HG02884 (cell line): ENCODE data around the gene SERGEF.

ENCODE experiments used
- ATAC-seq: cut with Tn5 transposase; IDR thresholded peaks from one replicate; pipeline ENCODE4 v1.9.1; 2021; ENCODE audit warnings: mild to moderate bottlenecking, moderate library complexity; ENCODE audit not compliant: unreplicated experiment

SERGEF gene

DNA sequence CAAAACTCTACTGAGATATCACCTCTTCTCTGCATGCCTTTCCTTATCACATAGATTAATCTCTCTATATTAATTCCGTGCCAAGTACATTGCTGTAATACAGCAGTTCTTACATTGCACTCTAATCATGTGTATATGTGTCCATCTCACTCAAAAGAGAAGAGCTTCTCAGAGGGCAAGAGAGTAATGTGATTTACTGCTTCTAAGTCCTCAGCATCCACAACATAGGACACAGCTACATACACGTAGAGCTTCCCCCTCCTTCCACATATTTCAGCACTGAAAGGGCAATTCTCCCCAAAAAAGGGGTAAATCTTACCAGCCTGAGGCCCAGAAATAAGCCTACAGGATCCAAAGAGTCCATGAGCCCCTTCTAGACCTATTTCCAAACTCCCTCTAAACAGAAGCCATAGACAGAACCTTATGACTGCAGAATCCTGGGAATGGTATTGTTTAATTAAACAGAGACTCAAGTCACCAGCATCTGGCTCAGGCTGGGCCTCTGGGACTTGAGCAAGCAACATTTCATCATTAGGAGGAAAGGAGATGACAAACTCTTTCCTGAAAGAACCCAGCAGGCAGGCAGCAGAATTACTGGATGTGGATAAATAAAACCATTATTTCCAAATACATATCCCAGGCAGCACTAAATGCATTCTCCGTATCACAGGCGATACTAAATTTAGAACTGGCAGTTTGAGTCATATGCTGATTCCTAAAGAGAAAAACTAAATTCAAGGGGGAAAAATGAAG, 191.0 kb downstream of the SERGEF start:
- no peak for ATAC-seq

DNA sequence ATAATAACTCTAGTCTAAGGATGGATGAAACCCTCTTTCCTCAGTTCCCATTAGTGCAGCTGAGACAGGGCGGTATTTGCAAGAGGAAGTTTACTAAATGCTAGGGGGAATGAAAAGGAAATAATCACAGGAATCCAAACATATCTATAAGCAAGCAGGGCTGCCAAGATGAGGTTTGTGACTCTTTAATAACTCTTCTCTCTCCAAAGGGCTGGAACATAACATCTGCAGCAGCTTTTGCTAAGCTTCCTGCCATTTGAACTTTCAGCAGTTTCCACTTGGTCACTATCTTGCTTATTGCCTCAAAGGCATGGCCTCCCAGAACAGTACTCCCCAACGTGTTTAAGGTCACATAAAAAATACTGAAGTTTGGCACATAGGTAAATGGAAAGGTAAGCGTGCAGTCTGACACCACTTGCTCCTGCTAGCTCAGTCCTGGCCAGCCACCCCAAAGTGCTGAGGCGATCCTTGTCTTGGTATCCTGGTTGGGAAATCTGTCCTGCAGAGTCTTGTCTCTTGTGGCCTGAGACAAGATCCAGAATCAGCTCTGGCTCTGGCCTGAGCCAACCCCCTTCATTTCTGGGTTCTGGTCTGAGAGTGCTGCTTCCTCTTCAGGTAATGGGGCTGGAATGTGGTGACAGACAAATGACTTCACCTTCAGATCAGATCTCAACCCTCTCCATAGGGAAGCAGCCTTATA, 196.5 kb downstream of the SERGEF start:
- ATAC-seq: no peak

DNA sequence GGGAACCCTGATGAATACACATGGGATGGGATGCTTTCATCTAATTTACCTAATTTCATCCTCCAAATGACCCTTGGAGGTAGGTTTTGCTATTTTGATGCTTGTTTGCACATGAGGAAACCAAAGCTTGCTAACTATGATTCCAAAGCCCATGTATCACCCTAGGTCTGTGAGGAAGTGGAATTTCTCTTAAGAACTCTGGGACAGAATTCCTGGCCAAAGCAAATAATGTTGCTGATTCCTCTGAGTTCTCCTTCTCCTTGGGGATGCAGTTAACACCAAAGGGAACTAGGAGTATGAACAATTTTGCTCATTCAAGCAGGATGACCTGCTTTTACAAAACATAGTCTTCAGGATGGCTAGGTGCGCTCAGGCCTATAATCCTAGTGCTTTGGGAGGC, 198.3 kb downstream of the SERGEF start:
- ATAC-seq: no peak

DNA sequence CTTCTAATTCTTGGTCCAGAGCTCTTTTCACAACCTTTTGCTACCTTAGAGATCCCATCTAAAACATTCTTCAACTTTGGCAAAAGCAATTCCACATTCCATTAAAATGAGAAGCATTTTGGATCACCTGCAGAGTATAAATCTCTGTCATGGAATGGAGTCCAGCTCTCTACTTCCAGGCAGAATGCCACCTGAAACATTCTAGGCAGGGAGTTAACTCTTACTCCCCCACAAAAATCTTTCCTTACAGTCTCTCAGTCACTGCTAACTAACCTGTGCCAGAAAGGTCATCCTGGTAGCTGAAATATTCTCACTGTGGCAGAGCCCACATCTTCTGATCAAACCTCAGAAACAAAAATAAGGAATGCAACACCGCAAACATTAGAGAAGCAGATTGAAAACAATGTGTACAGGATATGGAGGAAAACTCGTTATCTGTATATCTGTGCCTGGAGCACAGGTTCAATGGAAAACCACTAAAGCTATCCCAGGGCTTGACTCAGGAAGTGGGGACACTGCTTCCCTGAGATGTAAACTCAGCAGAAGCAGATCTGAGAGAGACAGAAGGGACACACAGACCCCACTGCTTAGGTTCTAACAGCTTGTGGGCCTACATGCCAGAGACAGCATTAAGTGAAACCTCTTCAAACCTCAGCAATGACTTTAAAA, 199.3 kb downstream of the SERGEF start:
- no peak for ATAC-seq

DNA sequence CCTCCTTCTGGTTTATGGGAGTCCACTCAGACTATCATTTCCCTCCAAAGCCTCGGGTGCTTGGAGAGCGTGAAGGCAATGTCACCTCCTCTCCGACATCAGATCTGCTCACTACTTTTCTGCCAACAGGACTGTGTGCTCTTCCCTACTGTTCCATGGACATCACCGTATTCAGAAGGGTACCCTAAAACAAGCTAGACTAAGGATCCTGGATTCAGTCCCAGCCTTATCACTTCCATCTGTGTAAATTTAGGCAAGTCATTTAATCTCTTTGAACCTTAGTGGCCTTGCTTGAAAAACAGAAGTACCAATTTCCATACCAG, 200.0 kb downstream of the SERGEF start:
- ATAC-seq: no peak

DNA sequence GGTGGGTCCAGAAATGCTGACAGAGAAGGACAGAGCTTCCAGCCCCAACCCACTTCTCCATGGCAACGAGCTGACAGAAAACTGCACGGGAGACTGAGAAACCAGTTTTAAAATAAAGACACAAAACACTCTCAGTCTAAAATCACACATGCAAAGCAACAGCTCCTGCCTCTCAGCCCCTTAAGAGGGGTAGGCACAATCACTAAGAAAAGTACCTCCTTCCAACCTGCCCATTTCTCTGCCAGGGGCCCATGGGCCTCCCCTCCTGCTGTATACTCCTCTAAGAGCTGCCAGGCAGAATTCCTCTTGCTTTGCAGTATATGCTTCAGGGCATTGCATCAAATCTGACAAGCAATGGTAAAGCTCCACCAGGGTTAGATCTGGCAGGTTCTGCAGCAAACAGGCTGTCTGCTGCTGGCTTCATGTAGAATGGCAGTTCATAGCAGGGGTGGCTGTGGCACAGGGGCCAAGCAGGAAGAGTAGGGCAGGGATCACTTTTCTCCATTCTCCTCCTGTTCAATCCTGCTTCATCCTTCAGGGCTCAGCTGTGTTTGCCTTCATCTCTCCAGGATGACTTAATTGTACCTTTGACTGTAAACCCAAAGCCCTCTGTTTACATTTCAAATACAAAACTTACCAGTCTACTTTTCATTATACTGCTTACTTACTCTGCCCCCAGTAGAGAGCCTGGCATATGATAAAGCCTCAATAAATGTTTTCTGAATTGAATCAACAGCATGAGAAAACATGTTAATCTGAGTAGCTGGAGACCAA, 200.6 kb downstream of the SERGEF start:
- ATAC-seq: no peak

DNA sequence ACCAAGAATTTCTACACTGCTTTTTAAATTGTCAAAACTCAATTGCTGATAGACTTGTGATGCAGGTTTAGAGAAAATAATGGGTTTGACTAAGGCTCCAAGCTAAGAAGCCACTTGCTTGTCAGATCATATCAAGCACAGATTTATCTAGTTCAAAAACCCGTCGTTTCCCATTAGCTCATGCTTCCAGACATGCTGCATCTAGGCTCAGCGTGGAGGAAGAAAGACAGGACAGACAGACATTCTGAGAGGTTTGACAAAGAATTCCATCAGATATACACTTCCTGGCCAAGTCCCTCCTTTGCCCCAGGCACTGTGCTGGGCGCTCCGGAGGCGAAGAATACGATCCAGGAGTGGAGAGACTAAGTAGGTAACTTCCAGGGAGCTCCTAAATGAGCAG, 201.5 kb downstream of the SERGEF start:
- no peak for ATAC-seq

DNA sequence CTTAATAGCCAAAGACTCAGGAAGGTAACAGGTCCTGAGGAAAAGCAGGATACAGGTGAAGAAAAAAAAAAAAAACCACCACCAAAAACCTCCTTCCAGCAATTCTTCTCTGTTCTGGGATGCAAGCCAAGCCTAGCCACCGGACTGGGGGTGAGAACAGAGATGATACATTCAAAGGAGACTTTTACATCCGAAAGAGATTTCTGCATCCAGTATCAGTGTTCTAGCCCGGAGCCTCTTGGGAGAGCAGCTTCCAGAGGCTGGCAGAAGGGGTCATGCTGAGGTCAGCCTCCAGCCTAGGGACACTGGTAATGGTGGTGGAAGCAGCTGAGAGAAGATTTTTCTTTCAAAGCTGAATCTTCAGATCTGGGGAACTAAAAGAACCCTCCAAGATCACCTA, 202.1 kb downstream of the SERGEF start:
- ATAC-seq: no peak

DNA sequence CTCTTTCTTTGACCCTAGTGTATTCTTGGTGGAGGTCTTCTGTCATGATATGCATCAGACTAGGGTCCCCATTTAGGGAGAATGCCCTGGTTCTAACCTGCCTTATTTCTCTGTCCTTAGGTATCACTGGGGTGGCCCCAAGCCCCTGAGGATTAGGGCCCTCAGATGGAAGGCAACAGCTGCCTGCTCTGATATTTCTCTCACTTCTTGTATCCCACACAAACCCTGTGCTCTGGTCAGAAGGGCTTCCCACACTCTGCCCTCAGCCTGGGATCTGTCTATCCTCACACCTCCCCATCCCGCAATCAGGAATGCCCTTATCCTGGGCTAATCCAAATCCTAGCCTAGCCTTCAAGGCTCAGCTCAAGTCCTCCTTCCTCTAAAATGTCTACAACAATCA, 202.8 kb downstream of the SERGEF start:
- ATAC-seq: no peak

DNA sequence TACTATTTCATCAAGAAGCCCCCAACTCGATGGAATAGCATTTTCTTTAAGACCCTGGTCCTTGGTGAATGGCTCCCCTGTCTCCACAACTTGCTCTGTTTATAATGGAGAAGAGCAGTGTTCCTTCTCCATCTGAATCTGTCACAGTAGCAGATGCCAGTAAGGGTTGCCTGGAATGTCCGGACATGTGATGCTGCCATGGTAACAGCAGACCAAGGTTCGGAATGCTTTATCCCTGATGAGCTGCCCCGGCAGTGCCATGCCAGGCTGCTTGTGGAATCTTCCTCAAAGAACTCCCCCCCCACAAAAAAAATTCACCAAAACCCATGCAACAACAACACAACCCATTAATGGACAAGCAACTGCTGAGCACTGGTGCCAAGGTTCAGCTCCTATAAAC, 205.8 kb downstream of the SERGEF start:
- ATAC-seq: no peak

DNA sequence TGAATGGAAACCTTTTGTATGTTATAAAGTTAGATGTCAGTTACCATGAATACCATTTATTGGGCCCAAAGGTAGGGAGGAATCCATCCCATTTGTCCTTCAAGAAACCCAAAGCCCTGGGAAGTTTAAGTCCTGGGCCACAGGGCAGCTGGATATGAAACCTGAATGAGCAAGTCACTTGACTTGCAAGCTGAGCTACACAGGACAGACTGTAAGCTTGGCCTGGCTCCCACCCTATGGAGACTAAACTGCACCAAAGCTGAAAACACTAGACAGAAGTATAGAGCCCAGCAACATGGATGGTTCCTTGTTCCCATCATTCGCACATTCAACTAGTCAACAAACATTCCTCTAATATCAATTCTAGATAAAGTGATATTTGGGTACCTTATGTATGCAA, 207.0 kb downstream of the SERGEF start:
- no peak for ATAC-seq

DNA sequence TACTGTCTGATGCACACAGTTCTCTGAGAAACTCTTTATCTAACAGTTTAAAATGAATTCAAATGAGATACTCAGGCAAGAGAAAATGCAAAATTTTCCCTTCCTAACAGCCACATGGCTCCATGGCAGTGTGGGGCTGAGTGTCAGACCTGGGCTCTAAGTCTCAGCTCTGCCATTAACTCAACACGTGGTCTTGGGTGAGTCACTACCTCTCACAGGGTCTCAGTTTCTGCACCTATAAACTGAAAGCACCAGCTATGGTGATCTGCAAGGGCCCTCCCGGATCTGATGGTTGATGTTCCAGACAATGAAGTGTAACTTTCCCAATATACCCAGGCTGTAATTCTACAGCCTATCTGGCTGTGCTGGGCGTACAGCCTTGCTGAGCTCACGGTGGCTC, 207.8 kb downstream of the SERGEF start:
- ATAC-seq: no peak

DNA sequence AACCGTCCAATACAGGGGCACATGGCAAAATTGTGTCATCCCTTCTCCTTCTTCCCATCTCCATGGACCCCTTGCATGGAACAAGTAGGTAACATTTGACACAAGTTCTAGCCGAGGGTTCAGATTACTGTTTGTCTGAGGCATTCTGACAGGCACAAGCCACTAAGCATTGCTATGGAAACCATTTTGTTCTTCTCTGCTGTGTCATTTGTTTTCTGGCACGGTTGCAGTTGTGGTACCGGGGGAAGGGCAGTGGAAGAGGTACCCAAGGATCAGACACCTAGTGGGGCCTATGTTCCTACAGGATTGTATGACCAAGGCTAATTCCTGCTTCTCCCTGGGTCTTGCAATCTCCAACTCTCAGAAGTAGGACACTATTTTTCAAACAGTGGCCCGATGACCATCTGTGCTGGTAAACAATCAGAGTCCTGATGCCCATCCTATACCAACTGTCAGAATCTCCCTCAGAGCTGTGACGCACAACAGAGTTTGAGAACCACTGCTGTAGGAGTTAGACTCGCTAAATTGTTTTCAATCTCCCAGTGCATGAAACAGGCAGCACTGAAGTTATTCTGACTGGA, 209.0 kb downstream of the SERGEF start:
- ATAC-seq: no peak

DNA sequence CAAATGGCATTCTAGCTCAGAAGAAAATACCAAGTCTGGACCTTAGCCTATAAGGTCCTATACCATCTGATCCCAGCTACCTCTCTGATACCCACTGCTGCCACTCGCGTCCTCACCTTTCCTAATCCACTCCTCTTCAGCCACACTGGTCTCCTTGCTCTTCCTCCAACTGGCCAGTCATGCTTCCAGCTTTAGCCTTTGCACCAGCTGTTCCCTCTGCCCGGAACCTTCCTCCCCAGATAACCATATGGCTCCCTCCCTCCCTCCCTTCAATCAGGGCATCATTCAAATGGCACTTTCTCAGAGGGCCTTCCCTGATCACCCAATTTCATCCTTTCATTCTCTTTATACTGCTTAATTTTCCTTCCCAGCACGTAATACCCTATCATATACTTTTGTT, 210.4 kb downstream of the SERGEF start:
- no peak for ATAC-seq

DNA sequence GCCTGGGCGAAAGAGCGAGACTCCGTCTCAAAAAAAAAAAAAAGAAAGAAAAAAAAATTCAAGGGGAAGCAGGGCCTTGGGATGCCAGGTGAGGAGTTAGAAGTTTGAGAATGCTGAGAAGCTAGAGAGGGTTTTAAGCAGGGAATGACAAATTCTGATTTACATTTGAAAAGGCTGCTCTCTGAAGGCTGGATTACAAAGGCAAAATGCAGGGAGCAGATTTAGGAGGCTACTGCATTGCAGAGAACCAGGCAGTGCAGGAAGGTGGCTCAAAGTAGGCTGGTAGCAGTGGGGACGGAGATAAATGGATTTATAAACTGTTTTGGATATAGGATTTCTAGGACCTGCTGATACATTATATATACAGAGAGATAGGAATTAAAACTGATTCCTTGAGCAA, 211.7 kb downstream of the SERGEF start:
- no peak for ATAC-seq

DNA sequence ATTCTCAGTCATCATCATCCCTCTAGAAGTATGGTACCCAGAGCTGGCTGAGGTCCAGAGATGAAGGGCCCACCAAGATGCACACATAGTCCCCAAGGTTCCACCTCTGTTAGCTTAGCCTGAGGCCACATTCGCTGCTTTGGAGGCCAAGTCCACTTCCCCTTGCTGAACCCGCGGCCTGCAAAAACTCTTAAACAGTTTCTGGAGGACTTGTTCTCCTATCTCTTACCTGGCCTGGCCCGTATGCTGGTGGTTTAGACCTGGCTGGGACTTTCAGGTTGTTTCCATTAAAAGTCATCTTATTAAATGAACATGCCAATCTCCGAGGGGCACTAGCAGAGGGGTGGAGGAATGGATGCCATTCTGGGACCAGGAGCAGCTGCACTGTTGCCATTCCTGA, 213.7 kb downstream of the SERGEF start:
- no peak for ATAC-seq

DNA sequence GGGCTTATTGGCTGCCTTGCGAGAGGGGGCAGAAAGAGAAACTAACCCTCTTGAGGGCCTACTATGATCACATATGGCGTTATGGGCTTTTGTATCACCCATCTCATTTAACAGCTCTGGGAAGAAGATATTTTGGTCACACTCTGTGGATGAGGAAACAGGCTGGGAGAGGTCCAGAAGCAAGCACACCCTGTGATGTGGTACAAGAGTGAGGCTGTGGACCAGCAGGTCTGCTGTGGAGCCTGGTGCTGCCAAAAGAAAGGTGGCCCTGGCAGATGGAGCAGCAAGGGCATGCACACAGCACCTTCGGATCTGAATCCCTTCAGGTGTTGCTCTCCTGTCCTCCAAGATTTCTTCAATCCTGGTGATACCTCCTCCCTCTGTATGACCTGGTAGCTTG, 214.1 kb downstream of the SERGEF start:
- no peak for ATAC-seq

DNA sequence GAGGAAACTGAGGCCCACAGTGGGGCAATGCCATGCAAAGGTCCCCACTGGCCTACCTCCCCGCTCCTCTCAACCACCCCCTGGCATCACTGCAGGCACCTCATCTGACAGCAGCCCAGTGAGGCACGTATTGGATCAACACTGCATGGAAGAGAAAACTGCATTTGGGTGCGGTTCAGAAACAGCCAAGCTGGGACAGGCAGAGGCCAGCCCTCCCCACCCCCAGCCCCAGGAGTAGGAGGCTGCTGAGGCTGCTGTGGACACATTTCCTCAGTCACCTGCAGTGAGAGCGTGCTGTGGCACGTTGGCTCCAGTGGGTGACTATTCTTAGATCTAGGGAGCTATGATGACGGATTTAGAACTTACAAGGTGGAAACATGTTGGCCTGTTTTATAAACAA, 214.6 kb downstream of the SERGEF start:
- no peak for ATAC-seq

DNA sequence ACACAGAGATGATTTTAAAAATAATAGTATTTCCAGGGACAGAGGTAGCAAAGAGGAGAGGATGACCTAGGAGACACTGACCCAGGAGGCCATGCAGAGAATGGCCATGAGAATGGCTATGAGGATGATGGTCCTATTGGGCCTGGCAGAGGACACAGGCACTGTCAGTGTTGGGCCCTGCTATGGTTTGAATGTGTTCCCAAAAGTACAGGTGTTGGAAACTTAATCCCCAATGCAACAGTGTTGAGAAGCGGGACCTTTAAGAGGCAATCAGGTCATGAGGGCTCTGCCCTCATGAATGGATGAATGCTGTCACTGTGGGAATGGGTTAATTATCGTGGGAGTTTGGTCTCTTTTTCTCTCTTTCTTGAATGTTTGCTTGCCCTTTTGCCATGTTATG, 216.7 kb downstream of the SERGEF start:
- no peak for ATAC-seq

DNA sequence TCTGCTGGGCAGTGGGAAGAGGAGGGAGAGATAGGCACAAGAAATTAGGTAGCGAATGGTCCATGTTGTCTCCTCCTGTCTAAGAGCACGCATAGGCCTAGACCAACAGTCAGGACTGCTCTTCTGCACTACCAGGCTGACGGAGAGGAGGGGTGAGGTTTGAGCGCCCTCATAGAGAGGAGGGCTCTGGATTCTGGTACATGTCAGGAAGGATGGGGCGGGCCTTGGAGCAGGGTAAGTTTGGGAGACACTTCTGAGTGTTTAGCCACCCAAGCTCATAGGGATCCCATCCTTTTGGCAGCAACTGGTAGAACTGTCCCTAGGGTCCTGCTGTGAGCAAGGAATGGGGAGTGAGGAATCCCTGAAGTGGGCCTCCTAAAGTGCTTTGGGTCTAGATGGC, 217.9 kb downstream of the SERGEF start:
- ATAC-seq: no peak

DNA sequence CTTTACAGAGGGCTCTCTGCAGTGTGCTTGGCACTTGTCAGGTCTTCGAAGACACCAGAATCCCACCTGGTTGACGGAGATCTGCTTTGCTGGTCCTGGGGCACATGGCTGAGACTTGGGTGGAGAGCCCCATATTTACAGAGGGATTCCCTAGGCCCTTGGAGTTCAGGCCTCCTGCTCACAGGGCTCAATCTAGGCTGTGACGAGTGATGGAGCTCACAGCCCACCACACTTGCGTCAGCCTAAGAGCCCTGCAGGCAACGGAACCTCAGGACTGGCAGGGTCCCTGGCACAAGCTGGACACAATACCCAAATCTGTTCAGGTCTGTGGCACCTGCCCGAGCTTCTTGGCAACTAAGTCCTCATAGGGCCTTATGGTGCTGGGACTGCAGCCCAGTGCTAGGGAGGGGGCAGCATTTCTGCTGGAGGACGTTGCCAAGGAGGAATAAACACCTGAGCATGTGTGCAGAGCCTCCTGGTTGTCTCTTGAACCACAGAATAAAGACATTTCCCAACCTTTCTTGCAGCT, 219.1 kb downstream of the SERGEF start:
- no peak for ATAC-seq
